Measurements from ENCODE around the gene ZNF827.

- TF ChIP-seq, protein P1, sequence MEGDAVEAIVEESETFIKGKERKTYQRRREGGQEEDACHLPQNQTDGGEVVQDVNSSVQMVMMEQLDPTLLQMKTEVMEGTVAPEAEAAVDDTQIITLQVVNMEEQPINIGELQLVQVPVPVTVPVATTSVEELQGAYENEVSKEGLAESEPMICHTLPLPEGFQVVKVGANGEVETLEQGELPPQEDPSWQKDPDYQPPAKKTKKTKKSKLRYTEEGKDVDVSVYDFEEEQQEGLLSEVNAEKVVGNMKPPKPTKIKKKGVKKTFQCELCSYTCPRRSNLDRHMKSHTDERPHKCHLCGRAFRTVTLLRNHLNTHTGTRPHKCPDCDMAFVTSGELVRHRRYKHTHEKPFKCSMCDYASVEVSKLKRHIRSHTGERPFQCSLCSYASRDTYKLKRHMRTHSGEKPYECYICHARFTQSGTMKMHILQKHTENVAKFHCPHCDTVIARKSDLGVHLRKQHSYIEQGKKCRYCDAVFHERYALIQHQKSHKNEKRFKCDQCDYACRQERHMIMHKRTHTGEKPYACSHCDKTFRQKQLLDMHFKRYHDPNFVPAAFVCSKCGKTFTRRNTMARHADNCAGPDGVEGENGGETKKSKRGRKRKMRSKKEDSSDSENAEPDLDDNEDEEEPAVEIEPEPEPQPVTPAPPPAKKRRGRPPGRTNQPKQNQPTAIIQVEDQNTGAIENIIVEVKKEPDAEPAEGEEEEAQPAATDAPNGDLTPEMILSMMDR (conservative IDR thresholded peaks at IDR 0.05): no peak
- TF ChIP-seq ZFX (IDR thresholded peaks at IDR 0.05): no peak
Measured at GRCh38 chr4:145887241-145887991, 51.2 kb downstream of the ZNF827 start.
